HG03097 (cell line): ENCODE data around the gene IL16.

ENCODE experiments used
- ATAC-seq: cut with Tn5 transposase; IDR thresholded peaks from one replicate; pipeline ENCODE4 v1.9.1; 2021; ENCODE audit not compliant: unreplicated experiment, low FRiP score

Gene IL16

GRCh38 chr15:81174125-81174791, 22.4 kb upstream of the IL16 start:
- no peak for ATAC-seq

DNA sequence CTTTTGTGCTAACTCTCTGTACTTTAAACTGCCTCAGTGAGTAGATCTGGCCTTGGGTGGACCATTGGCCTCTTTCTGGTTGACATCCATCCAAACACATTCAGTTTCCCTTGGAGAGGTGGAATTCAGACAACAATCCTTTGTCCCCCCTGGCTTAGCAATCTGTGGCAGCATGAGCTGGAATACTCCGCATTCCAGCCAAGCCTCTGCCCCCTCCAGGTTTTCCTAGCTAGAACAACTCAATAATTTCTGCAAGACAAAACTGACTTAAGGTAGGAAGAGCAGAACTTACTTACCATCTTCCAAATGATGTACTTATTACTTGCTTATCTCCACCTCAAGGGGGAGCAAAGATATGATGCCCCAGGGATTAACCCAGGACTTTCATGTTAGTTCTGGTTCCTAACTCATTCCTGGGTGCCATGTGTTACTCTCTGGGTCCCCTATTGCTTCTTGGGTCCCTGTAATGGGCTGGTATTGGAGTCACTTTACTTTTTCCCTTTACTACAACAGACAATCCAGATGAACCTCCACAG, 21.8 kb upstream of the IL16 start:
- no peak for ATAC-seq

DNA sequence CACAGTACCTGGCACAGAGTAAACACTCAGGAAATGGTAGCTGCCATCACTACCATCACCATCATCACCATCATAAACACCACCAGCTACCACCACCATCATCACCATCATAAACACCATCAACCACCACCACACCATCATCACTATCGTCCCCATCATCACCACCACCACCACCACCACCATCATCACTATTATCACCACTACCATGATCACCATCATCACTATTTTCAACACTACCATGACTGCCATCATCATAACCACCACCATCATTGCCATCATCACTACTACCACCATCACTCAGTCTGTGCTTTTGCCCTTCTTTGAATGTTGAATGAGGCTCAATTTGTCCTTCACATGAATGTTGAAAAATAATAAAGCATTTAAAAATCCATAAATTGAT, 21.2 kb upstream of the IL16 start:
- no peak for ATAC-seq

DNA sequence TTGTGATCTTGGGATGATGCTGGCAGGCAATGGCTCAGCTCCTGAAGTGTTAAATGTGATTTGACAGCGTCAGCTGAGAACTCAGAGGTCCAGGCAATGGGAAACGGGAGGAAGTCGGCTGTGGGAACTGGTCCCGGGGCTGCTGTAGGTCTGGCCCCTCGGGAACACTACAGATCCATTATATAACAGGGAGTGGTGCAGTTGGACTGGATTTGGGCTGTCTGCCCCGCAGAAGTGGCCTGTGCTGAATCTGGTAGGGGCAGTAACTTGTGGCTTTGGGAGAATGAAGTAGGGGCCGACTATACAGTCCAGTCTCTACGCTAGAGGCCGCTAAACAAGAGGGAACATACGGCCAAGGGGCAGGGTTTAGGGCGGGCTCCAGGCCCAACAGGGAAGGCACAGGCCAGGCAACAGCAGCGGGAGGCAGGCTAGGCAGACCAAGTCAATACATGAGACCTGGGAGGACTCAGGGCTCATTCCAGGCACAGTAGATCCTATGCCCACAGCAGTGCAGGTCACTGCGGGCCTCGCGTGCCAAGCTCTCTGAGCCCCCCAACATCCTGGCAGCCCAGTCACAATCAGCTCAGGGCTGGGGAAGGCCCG, 20.3 kb upstream of the IL16 start:
- ATAC-seq, result no peak

DNA sequence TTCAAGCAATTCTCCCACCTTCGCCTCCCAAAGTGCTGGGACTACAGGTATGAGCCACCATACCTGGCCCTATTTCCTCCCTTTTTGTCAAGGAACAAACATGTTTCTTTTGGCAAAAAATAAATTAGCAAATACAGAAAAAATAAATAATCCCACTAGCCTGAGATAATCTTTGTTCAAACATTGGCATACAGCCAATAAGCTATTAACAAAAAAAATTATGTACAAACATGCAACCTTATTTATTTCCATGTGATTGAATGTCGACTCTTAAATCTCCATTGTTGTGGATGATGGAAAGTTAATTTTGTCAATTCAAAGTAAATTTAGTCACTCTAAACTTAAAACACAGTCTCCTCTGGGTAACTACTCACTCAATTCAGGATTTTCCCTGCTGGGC, 18.3 kb upstream of the IL16 start:
- no peak for ATAC-seq

DNA sequence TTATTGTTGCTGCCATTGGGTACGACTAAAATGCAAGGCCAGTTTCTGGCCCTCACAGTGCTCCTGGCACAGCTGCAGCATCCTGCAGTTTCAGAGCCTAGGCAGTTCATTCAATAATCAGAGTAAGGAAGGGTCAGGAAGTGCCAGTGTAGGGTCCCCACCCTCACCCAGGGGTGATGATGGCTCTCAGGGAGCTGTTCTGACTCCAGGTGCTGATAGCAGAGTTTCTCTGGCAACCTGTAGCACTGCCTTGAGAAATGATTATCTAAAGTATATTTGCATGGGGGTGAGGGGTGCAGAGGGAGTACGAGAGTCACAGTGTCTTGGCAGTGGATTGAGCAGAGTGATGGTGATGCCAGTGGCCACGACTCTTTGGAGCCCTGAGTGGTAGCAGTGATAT, 15.5 kb upstream of the IL16 start:
- no peak for ATAC-seq

DNA sequence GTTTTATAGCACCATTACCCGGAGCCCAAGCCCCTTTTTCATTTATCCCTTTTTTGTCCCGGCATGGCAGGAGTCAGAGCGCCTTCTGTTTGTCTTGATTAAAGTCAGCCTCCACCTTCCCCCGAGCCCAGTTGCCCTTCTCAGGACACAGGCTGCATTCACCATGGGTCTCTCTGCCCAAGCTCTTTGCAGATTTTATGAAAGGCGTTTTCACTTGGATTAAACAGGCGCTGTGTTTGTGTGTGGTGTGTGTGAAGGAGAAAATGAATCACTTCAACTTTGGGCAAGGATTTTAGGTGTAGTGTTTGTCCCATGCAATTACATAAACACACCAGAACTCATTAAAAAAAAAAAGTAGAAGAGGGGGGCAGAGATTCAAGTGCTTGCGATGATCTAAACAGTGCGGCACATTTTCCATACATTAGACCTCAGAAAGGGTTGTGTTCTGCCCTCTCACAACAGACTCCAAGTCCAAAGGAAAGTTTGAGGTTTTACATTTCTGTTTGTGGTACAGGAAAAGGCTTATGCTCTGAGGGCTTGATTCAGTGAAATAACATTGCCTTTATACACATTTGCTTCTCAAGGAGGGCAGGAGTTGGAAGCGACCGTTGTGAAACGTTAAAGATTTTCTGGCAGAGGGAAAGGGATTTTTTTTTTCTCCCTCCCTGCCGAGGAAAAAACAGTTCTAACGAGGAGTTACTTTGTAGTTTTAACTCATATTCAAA, 14.5 kb upstream of the IL16 start:
- no peak for ATAC-seq

DNA sequence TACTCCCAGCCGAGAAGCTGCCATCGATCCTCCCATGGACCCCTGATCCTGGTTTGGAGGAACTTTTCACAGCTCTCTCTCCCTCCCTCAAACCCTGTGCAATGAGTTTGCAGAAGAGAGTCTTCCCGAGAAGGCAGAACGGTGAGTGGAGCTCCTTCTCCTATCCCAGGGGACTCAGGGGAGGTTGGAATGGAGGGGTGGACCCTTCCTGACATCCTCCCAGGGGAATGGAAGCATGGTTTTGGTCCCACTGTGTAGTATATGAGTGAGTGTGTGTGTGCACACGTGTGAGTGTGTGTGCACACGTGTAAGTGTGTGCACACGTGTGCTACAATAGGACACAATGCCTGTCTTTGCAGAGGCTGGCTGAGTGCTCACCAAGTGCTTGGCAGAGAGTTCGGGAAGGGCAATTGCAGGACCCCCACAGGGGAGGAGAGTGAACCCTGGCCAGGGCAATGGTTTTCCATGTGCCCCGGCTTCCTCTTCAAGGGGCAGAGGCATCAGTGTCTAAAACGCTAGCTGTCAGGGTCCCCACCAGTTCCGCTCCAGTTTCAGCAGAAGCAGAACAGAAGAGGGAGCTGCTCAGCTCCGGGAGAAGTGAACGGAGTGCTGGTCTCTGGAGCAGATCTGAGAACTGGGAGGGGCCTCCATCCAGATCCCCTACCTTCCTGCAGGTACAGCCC, 13.8 kb upstream of the IL16 start:
- ATAC-seq, result no peak

DNA sequence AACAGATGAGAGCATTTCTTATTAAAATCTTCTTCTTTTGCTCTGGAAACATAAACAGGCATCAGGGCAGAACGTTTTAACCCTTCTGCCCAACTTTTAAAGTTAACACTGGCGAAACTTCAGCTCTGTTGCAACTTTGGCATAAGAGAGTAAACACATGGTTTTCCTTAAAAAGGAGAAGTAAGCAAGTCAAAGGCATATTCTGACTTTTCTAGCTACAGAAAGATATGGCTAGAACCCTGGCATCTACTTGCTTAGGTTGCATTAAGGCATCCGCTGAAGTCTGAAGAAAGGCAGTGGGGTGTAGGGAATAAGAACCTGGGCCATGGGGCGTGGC, 13.3 kb upstream of the IL16 start:
- ATAC-seq, result no peak

DNA sequence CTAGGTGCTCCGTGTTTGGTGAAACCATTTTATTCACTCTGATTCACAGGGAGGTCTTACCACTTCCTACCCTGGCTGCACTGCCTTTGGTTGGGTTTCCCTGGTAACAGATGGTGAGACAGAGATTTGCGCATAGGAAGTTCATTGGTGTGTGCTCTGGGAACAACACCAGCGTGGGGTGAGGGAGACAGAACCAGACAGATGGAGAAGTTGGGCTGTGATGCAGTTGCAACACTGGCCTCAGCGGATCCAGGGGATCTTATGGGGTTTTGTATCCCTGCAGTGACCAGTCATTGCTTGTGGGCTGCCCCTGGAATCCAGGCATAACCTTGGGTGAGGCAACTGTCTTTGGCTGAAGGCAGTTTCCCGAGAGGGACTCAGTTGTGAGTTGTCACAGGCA, 12.5 kb upstream of the IL16 start:
- ATAC-seq, result no peak

DNA sequence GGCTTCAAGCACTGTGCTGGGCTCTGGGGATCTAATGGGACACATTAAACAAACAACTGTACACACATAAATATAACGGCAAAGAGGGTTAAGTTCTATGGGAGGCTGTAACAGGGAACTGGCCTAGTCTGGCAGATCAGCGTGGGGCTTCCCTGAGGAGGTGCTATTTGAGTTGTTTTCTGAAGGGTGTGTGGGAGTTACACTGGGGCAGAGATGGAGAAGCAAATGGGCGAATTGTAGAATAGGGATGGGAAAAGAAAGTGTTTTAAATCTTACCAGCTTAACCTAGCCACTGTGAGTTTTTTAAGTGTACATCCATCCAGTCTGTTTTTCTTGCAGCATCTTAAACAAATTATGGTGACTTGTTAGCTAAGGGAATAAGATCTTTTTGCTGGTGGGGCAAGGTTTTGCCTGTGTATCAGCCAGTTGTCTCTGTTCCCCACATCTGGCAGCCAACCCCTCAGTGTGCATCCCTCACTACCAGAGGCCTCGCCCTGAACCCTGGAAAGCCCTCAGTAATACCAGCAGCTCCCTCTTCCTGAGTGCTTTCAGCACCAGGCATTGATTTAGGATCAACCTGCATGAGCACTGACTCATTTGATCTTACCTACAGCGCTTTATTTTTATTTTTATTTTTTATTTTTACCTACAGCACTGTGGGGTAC, 10.9 kb upstream of the IL16 start:
- ATAC-seq, result no peak

DNA sequence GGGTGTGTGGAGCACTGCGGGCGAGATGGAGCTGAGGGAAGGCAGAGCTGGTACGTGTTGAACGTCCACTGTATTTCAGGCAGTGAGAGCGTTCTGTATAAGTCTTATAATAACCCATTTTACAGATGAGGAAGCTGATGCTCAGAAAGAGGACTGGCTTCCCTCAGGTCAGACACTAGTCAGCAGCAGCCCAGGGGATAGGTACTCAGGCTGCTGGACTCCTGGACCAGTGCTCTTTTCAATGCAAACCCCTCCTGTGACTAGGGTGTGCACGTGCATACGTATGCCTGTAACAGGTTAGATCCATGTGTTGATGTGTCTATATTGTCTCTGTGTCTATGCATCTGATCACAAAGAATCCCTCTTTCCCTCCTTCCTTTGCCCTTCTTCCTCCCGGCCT, 8.3 kb upstream of the IL16 start:
- ATAC-seq, result no peak

- no peak for ATAC-seq
Measured at GRCh38 chr15:81189583-81190283, 6.9 kb upstream of the IL16 start.

GRCh38 chr15:81190922-81191507, 5.7 kb upstream of the IL16 start:
- ATAC-seq, result no peak

DNA sequence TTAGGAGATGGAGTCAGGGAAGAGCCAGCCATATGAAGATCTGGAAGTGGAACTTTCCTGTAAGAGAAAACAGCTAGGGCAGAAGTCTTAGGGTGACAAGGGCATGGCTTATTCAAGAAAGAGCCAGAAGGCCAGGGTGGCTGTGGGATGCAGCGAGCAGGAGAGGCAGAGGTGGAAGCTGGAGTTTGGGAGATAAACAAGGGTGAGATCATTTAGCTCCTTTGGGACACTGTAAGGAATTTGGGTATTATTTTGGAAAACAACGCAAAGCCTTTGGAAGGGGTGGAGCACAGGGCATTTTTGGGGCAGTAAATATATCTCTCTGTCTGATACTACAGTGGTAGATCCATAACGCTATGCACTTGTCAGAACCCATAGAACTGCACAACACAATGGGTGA, 5.0 kb upstream of the IL16 start:
- no peak for ATAC-seq

GRCh38 chr15:81194723-81195122, 2.0 kb upstream of the IL16 start:
- no peak for ATAC-seq

GRCh38 chr15:81195339-81195864, 1.3 kb upstream of the IL16 start:
- no peak for ATAC-seq

GRCh38 chr15:81197255-81197630, 564 bp downstream of the IL16 start:
- no peak for ATAC-seq

DNA sequence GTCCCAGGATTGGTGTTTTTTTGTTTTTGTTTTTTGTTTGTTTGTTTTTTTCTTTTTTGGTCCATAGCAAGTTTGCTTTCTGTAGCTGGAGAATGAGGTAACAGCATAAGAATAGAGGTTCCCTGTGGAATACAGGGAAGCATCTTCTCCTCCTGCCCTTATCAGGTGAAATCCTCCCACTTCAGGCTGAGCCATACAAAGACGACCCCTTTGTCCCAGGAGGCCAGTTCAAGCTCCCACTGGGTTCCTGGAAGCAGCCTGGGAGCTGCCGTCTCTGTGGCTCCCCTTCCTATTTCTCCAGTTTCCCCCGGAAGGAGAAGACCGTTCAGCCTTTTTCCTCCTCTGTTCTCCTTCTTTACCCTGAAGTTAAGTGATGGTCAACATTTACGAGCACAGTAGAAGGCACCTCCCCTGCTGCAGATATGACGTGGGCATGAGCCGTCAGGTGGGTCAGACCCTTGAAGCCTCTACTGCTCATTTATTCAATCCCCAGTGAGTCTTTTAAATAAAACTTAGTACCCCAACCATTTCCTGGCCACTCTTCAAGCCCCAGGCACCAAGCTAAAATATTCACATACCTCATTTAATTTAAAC, 1.1 kb downstream of the IL16 start:
- ATAC-seq, result no peak
